22Rv1 (cell line): ENCODE results near the gene SLC22A5.

ENCODE experiments used
- ZFX ChIP-seq: fragments of 450-650 bp; IDR thresholded peaks from 2 replicates; pipeline ENCODE4 v1.6.1; 2017; ENCODE audit warnings: antibody characterized with exemption, borderline replicate concordance
- TF ChIP-seq, protein P1 (sequence below): fragments of 450-650 bp; IDR thresholded peaks from 2 replicates; pipeline ENCODE4 v1.5.1; 2017; ENCODE audit warnings: mild to moderate bottlenecking

- TF ChIP-seq, protein P1, sequence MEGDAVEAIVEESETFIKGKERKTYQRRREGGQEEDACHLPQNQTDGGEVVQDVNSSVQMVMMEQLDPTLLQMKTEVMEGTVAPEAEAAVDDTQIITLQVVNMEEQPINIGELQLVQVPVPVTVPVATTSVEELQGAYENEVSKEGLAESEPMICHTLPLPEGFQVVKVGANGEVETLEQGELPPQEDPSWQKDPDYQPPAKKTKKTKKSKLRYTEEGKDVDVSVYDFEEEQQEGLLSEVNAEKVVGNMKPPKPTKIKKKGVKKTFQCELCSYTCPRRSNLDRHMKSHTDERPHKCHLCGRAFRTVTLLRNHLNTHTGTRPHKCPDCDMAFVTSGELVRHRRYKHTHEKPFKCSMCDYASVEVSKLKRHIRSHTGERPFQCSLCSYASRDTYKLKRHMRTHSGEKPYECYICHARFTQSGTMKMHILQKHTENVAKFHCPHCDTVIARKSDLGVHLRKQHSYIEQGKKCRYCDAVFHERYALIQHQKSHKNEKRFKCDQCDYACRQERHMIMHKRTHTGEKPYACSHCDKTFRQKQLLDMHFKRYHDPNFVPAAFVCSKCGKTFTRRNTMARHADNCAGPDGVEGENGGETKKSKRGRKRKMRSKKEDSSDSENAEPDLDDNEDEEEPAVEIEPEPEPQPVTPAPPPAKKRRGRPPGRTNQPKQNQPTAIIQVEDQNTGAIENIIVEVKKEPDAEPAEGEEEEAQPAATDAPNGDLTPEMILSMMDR: no peak
- TF ChIP-seq ZFX: no peak
Measured at GRCh38 chr5:132408965-132409364, 39.5 kb downstream of the SLC22A5 start.
